Adrenal gland (tissue), 12 donors: ENCODE measurements around the gene DOCK3. TPM values are rescaled to one million over a fixed set of nuclear protein-coding genes. Genes with fewer than 3 reads are reported as not detected.
"Not testable (repeated sequence)": the region's sequence is repeated elsewhere in the genome, so short reads cannot be mapped to it uniquely, and the experiment has no call there.

ENCODE experiments used
- DNase-seq, 7 donors: peaks; one replicate each; pipeline ENCODE4 v3.0.0-alpha.2; 2019 to 2020
- H3K27ac ChIP-seq, 5 donors: fragments of 200-600 bp; sonication (generic) in 4 of 5; 1 replicate in 3 of 5; 2 replicates in 2 of 5; pipeline versions ENCODE4 v1.5.1 to v1.8.0; 2016 to 2020; ENCODE audit warnings: mild to moderate bottlenecking in 1 of 5
- H3K27me3 ChIP-seq: fragments of 200-600 bp; 2 replicates; pipeline ENCODE4 v1.8.0; 2021
- H3K36me3 ChIP-seq, 2 donors: fragments of 200-600 bp; replicated peaks in 1 of 2; 1 replicate in 1 of 2; 2 replicates in 1 of 2; pipeline versions ENCODE4 v1.5.1 to v1.8.0; 2018 to 2022
- H3K4me1 ChIP-seq, 2 donors: fragments of 200-600 bp; replicated peaks in 1 of 2; 1 replicate in 1 of 2; 2 replicates in 1 of 2; pipeline versions ENCODE4 v1.5.1 to v1.8.0; 2018 to 2021
- H3K4me3 ChIP-seq, 4 donors: fragments of 200-600 bp; sonication (generic) in 3 of 4; one replicate each; pipeline ENCODE4 v1.5.1; 2016 to 2018
- H3K9me3 ChIP-seq, 3 donors: fragments of 200-600 bp; sonication (generic) in 1 of 3; replicated peaks in 1 of 3; 1 replicate in 2 of 3; 2 replicates in 1 of 3; pipeline versions ENCODE4 v1.5.1 to v1.8.0; 2016 to 2021
- POLR2A ChIP-seq, 2 donors: fragments of 450-650 bp; IDR thresholded peaks; one replicate each; pipeline ENCODE4 v1.6.1; 2017; ENCODE audit warnings: antibody characterized with exemption in 2 of 2, mild to moderate bottlenecking in 2 of 2, moderate library complexity in 1 of 2
- WGBS, 4 donors: extraction: QIAGEN DNeasy Blood & Tissue Kit in 2 of 4; methylation state at CpG; one replicate each; pipeline versions ENCODE4 v1.1.5 to v1.1.7; 2013 to 2017; 5-methylcytosine and 5-hydroxymethylcytosine counted together
- intact Hi-C, 2 donors: fragments of 100-400 bp; cut with DNase I; formaldehyde crosslinking; loops; one replicate each; pipeline versions ENCODE4 v1.14.1 to v1.15.0; 2022 to 2023
- polyA plus RNA-seq, 3 donors: library from polyadenylated mRNA; stranded (reverse); fragments of 200-250 nt in 2 of 3; fragments of 350-450 nt in 1 of 3; fragmentation: Illumina TruSeq in 1 of 3; extraction: RNeasy Lipid Tissue Mini Kit (QIAGEN cat#74804) in 1 of 3; gene quantifications; one replicate each; pipeline ENCODE4 v1.2.3, GENCODE V29; 2013 to 2014
- total RNA-seq, 9 donors: library from RNA; depleted of rRNA in 4 of 9; stranded (reverse); fragments of >200 nt in 4 of 9; fragments of 120-200 nt in 1 of 9; fragmentation: NEBNext Ultra II Directional in 1 of 9; extraction: Animal tissue kit (Norgen Biotek cat#: 25700) in 1 of 9; gene quantifications; one replicate each; pipeline versions ENCODE4 v1.1.0 to v1.2.4, GENCODE V29; 2013 to 2023
- TF ChIP-seq, protein P1 (sequence below), 6 experiments: fragments of 450-650 bp in 4 of 6; fragments of 200-600 bp in 2 of 6; sonication (generic) in 1 of 6; IDR thresholded peaks; 1 replicate in 5 of 6; 2 replicates in 1 of 6; pipeline versions ENCODE4 v1.5.1 to v1.8.0; 2016 to 2021; ENCODE audit warnings: antibody characterized with exemption in 6 of 6, mild to moderate bottlenecking in 2 of 6, moderate library complexity in 1 of 6
- donor health status: healthy with polysubstance abuse.
- donor health status: Bipolar disorder and iron deficiency.
- donor health status: DM: yes; HTN: yes; CAD: no.
- donor health status: DM: no; HTN: no; CAD: no.
- donor health status: DM: no; HTN: no; CAD: no.
- donor health status: DM: yes; HTN: yes; CAD: no.

The DOCK3 gene
- total and polyA plus RNA-seq, 12 donors, result 0.72 to 8.6 (median 2.9) TPM

DNA sequence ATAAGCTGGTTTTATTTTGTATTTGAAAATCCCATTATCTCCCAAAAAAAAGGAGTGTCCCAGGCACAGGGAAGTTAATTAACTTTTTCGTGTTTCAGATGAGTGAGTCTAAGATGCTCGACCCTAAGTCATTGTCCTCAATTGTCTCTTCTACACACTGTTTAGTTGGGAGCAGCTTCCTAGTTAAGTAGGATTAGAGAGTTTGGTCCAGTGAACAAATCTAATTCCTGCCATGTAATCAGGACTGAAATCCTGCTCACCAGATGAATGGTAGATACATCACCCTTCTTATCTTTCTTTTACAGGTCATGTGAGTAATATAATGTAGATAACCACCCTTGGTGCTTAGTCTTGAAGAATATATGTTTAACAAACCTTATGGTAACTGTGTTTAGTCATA, 481.4 kb downstream of the DOCK3 start:
- WGBS, 4 donors, result 73 to 85% (median 79%) methylated on average over 2 of the region's 2 CpGs
- no peak overlapping the region for H3K27ac ChIP-seq
- no peaks in the 10 kb centered on the region for H3K27me3 ChIP-seq
- intact Hi-C loops, result no loop called here
- no peak for TF ChIP-seq POLR2A (IDR thresholded peaks at IDR 0.05)
- TF ChIP-seq, protein P1, sequence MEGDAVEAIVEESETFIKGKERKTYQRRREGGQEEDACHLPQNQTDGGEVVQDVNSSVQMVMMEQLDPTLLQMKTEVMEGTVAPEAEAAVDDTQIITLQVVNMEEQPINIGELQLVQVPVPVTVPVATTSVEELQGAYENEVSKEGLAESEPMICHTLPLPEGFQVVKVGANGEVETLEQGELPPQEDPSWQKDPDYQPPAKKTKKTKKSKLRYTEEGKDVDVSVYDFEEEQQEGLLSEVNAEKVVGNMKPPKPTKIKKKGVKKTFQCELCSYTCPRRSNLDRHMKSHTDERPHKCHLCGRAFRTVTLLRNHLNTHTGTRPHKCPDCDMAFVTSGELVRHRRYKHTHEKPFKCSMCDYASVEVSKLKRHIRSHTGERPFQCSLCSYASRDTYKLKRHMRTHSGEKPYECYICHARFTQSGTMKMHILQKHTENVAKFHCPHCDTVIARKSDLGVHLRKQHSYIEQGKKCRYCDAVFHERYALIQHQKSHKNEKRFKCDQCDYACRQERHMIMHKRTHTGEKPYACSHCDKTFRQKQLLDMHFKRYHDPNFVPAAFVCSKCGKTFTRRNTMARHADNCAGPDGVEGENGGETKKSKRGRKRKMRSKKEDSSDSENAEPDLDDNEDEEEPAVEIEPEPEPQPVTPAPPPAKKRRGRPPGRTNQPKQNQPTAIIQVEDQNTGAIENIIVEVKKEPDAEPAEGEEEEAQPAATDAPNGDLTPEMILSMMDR (IDR thresholded peaks at IDR 0.05), result no peak
- H3K36me3 ChIP-seq, result no peaks in the 10 kb centered on the region
- H3K9me3 ChIP-seq, result no peaks in the 10 kb centered on the region
- no peak overlapping the region for H3K4me3 ChIP-seq
- DNase-seq, result no peak
- no peaks in the 10 kb centered on the region for H3K4me1 ChIP-seq

DNA sequence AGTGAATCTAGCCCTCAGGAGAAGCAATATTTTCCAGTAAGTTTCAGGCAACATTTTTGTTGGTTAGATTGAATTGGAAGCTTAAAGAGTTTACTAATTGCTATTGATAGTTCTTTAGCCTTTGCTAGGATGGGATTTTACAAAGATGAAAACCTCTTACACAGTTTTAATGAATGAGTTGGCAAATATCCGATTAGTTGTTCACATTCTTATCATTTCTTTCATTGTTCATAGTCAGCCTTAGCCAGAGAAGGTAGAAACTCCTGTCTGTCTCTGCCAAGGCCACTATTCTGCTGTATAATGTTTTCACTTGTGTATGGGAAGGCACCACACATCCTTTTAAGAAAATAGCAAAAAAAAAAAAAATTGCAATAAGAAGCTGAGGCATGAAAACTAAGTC, 488.3 kb downstream of the DOCK3 start:
- Histone ChIP-seq H3K27me3 (no peaks in the 10 kb centered on the region), H3K4me1 (no peaks in the 10 kb centered on the region), H3K4me3 (no peak overlapping the region), H3K27ac (no peak overlapping the region), H3K9me3 (no peaks in the 10 kb centered on the region), H3K36me3 (no peaks in the 10 kb centered on the region)
- DNase-seq, result no peak
- intact Hi-C loops, result no loop called here
- WGBS, 4 donors, result 38 to 48% (median 42%) methylated on average over 1 of the region's 1 CpG
- TF ChIP-seq, protein P1 (IDR thresholded peaks at IDR 0.05), result no peak
- TF ChIP-seq POLR2A (IDR thresholded peaks at IDR 0.05), result no peak

DNA sequence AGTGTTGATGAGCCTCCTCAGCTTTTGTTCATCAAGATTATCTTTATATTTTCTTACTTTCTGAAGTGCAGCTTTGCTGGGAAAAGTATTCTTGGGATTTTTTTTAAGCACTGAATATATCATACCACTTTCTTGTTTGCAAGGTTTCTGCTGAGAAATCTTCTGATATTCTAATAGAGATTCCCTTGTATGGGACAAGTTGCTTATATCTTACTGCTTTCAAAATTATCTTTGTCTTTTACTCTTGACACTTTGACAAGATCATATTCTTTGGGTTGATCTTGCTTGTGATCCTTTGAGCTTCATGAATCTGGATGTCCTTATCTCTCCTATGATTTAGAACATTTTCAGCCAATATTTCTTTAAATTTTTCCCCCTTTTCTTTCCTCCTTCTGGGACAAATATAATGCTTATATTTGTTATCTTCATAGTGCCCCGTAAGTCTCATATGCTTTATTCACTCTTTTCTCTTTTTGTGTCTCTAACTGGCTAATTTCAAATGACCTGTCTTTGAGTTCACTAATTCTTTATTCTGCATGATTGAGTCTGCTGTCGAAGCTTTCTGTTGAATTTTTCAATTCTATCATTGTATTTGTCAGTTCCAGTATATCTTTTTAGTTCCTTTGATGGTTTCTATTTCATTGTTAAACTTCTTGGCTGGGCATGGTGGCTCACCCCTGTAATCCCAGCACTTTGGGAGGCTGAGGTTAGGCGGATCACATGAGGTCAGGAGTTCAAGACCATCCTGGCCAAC, 499.0 kb downstream of the DOCK3 start:
- no peak for TF ChIP-seq POLR2A (IDR thresholded peaks at IDR 0.05)
- TF ChIP-seq, protein P1 (IDR thresholded peaks at IDR 0.05), result no peak
- Histone ChIP-seq H3K9me3 (peaks cover 0 to 10% (median 8%) of the 10 kb centered on the region in 3 donors), H3K4me1 (no peaks in the 10 kb centered on the region), H3K27ac (no peak overlapping the region), H3K4me3 (no peak overlapping the region), H3K27me3 (no peaks in the 10 kb centered on the region), H3K36me3 (no peaks in the 10 kb centered on the region)
- WGBS, 4 donors, result 87 to 91% (median 90%) methylated on average over 3 of the region's 3 CpGs
- DNase-seq, result no peak
- intact Hi-C loops, result no loop called here

DNA sequence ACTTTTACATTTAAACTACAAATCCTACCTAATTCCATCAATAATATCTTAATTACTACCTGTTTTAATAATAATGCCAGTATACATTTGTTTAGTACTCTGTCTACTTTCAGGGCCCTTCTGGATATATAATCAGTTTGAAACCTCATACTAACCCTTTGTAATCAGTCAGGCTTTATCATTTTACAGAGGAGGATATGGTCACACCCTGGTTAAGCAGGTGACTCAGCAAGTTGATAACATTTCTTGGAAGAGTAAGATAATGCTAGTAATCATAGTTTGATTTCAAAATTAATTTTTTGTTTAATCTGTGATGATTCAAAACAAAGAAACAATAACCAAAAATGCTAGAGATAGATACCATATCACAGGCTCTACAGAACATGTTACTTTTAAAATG, 502.2 kb downstream of the DOCK3 start:
- no peak for DNase-seq
- intact Hi-C loops, result no loop called here
- Histone ChIP-seq H3K4me1 (no peaks in the 10 kb centered on the region), H3K36me3 (no peaks in the 10 kb centered on the region), H3K4me3 (no peak overlapping the region), H3K9me3 (peaks cover 0 to 10% (median 8%) of the 10 kb centered on the region in 3 donors), H3K27me3 (no peaks in the 10 kb centered on the region), H3K27ac (no peak overlapping the region)
- TF ChIP-seq POLR2A (IDR thresholded peaks at IDR 0.05), result no peak
- TF ChIP-seq, protein P1 (IDR thresholded peaks at IDR 0.05), result no peak

DNA sequence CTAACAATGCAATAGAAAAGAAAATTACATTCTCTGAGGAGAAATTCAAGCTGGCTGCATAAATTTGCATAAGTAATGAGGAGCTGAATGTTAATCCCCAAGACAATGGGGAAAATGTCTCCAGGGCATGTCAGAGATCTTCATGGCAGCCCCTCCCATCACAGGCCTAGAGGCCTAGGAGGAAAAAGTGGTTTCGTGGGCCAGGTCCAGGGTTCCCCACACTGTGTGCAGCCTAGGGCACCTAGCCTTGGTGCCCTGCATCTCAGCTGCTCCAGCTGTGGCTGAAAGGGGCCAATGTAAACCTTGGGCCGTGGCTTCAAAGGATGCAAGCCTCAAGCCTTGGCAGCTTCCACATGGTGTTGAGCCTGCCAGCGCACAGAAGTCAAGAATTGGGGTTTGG, 511.7 kb downstream of the DOCK3 start:
- 64 to 92% (median 78%) methylated on average over 2 to 3 of the region's 3 CpGs for WGBS, 4 donors

More for the DNA sequence above, 511.7 kb downstream of the DOCK3 start:
- intact Hi-C loops, DNase-seq, H3K36me3 ChIP-seq, H3K4me1 ChIP-seq, H3K9me3 ChIP-seq, H3K27me3 ChIP-seq, H3K27ac ChIP-seq, H3K4me3 ChIP-seq: not testable (repeated sequence)
